HEK293T (cell line): ENCODE measurements around the gene PCDHGC4.

ENCODE experiments used
- ARNT ChIP-seq: fragments of 450-650 bp; IDR thresholded peaks from 2 replicates; pipeline ENCODE4 v1.6.1; 2017; ENCODE audit warnings: mild to moderate bottlenecking
- BHLHE40 ChIP-seq: fragments of 450-650 bp; IDR thresholded peaks from 2 replicates; pipeline ENCODE4 v1.6.1; 2016; ENCODE audit warnings: mild to moderate bottlenecking, moderate library complexity, borderline replicate concordance
- CTBP1 ChIP-seq: fragments of 450-650 bp; IDR thresholded peaks from 2 replicates; pipeline ENCODE4 v1.6.1; 2016; ENCODE audit warnings: borderline replicate concordance
- FOXA1 ChIP-seq: fragments of 450-650 bp; IDR thresholded peaks from 2 replicates; pipeline ENCODE4 v1.6.1; 2016; ENCODE audit warnings: mild to moderate bottlenecking
- FOXK2 ChIP-seq: fragments of 450-650 bp; IDR thresholded peaks from 2 replicates; pipeline ENCODE4 v1.6.1; 2016; ENCODE audit warnings: mild to moderate bottlenecking
- FOXM1 ChIP-seq: fragments of 450-650 bp; IDR thresholded peaks from 2 replicates; pipeline ENCODE4 v1.6.1; 2017; ENCODE audit warnings: mild to moderate bottlenecking, borderline replicate concordance
- HDGF ChIP-seq: fragments of 450-650 bp; IDR thresholded peaks from 2 replicates; pipeline ENCODE4 v1.6.1; 2017; ENCODE audit warnings: antibody characterized with exemption, borderline replicate concordance
- LEF1 ChIP-seq: fragments of 450-650 bp; IDR thresholded peaks from 2 replicates; pipeline ENCODE4 v1.6.1; 2017; ENCODE audit warnings: mild to moderate bottlenecking, borderline replicate concordance
- NFRKB ChIP-seq: fragments of 450-650 bp; IDR thresholded peaks from 2 replicates; pipeline ENCODE4 v1.6.1; 2016; ENCODE audit warnings: mild to moderate bottlenecking, moderate library complexity
- SP1 ChIP-seq: fragments of 450-650 bp; IDR thresholded peaks from 2 replicates; pipeline ENCODE4 v1.6.1; 2017
- SUZ12 ChIP-seq: fragments of 450-650 bp; IDR thresholded peaks from 2 replicates; pipeline ENCODE4 v1.6.1; 2016; ENCODE audit warnings: mild to moderate bottlenecking
- TARDBP ChIP-seq: fragments of 450-650 bp; IDR thresholded peaks from 2 replicates; pipeline ENCODE4 v1.6.1; 2016
- ZNF384 ChIP-seq: fragments of 450-650 bp; IDR thresholded peaks from 2 replicates; pipeline ENCODE4 v1.6.1; 2016
- TF ChIP-seq, protein P1 (sequence below): fragments of 450-650 bp; IDR thresholded peaks from 2 replicates; pipeline ENCODE4 v1.6.1; 2016

DNA sequence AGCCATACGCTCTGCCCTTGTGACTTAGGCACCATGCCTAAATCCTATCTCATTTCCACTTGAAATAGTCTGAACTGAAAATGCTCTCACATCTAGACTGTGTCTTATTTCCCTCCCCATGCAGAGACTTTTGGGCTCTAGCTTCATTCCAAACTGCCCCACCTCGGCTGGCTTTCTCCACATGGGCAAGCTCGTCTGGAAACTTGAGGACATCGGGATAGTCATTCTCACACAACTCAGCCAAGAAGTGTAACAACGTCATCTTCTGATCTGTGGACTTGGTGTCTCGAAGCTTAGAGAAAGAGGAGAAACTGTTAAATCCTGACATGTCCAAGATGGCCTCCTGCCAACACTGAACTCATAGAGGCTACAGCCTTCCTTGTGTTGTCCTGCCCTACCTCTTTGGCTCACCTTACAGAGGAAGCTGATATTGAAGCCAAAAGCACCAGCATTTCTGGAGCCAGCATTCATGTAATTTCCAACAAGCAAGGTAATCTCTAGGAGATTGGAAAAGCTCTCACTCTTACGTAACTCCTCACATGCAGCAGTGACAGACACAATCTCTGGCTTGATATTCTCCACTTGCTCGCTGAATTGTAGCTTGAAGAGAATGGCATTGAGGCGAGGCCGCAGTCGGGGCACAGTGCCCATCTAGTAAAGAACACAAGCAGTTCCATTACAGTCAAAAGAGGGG, 43.6 kb downstream of the PCDHGC4 start:
- TF ChIP-seq SP1 (no peak), BHLHE40 (no peak), ARNT (no peak), CTBP1 (no peak), FOXA1 (no peak), FOXK2 (no peak), ZNF384 (no peak), NFRKB (no peak), SUZ12 (no peak), FOXM1 (no peak), HDGF (no peak), LEF1 (no peak), TARDBP (no peak)
- TF ChIP-seq, protein P1, sequence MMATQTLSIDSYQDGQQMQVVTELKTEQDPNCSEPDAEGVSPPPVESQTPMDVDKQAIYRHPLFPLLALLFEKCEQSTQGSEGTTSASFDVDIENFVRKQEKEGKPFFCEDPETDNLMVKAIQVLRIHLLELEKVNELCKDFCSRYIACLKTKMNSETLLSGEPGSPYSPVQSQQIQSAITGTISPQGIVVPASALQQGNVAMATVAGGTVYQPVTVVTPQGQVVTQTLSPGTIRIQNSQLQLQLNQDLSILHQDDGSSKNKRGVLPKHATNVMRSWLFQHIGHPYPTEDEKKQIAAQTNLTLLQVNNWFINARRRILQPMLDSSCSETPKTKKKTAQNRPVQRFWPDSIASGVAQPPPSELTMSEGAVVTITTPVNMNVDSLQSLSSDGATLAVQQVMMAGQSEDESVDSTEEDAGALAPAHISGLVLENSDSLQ = no peak
